Hepatic stellate cell (primary cell): ENCODE data around the gene GATA6.
"Not testable (repeated sequence)": the region's sequence is repeated elsewhere in the genome, so short reads cannot be mapped to it uniquely, and the experiment has no call there.

Experiments
- DNase-seq: peaks from one replicate; pipeline ENCODE4 v3.0.0; 2011; ENCODE audit warnings: low spot score

GATA6 gene

DNA sequence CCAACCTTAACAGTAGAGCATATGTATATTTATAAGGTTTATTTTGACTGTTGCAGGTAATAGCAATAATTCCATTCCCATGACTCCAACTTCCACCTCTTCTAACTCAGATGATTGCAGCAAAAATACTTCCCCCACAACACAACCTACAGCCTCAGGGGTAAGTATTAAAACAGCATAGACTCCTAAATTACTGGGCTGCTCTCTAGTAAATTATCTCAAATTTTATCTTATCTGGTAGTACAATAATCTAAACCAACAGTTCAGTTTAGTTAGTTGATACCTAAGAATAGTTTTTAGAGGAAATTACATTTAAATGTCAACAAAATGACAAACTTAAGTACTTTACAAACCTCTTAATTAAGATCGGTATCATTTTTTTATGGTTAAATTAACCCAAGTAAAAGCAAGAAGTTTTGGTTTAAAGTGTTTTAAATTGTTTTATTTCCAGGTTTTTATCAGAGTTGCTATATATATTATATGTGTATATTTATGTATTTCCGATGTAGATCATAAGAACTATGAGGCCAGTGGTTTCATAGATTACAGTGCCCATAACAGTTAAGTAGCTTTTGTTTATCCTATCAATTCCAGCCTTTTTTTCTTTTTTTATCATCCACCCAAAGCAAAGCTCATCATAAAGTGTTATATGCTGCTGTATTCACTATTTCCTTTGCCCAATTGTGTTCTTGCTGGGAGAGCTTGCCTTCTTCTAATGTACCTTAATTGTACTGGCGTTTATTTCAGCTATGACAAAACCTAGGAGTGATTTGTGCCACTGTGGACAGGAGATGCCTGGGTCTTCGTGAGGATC lies 13.7 kb downstream of the GATA6 start:
- no peak for DNase-seq

DNA sequence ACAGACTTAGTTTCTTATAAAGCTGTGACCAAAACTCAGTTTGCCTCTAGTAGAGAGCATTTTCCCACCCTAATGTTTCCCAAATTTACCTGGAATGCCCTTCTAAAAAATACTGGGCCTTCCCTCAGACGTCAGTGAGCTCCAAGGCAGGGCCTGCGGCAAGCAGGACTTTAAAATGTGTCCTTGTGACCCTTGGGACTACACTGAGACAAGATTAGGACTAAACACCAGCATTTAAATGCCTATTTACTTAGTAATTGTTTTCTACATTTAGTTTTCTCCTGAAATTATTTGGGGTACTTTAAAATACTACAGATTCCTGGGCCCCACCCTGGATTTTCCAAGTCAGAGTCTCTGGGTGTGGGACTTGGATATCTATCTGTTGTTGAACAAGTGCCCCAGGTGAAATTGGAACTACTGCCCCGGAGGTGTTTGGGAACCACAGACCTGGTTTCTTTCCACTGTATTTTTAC lies 14.3 kb downstream of the GATA6 start:
- no peak for DNase-seq

DNA sequence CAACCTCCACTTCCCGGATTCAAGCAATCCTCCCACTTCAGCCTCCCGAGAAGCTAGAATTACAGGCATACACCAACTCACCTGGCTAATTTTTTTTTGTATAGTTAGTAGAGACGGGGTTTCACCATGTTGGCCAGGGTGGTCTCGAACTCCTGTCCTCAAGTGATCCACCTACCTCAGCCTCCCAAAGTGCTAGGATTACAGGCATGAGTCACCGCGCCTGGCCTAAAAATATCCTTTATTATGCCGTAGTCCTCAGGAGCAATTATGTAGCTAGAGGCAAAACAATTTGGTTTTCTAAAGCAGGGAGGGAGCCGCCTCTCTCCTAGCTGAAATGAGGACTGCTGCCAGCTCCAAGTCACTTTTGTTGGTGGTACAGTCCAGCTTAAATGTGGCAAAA lies 15.2 kb downstream of the GATA6 start:
- not testable (repeated sequence) for DNase-seq

DNA sequence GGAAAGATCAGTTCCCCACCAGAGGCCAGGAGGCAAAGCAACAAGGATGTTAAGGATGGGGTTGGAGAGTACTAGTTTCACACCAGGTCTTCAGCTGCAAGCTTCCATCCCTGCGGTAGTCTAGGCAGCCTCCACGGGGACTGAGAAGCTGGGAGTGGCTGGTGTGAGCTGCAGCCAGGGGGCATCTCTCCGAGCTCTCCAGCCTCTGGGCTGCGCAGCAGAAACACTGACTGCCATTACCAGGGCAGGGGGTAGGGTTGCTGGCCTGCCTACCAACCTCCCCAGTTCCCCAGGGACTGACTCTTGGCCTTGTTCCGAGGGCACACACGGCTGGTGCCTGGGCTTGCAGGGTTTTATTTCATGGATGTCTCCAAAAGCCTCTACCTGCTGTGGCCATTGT lies 15.9 kb downstream of the GATA6 start:
- DNase-seq: no peak

DNA sequence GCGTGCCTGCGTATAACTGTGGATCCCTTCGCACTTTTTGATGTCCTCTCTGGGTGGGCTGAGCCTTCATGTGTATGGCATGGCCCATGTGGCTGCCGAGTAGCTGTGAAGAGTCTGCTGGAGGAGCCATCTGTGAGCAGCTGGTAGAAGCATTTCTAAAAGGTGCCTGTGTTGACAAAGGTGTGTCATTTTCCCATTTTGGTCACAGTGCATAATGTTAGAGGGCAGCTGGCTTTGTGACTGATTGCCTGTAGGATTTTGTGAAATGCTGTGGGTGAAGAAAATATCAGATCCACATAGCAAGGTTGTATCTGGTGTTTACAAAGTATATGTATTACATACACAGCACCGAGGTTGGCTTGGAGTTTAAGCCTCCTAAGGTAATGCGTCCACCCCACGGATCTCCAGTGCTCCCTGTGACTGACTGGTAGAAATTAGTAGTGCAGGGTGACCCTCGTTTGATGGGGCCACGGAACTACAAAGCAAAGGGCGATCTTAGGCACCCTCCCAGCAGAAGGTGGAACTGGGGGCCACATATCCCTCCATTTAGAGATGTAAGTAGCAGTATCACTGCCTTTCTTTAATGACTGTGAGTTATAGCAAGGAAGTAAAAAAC lies 16.5 kb downstream of the GATA6 start:
- DNase-seq: no peak

DNA sequence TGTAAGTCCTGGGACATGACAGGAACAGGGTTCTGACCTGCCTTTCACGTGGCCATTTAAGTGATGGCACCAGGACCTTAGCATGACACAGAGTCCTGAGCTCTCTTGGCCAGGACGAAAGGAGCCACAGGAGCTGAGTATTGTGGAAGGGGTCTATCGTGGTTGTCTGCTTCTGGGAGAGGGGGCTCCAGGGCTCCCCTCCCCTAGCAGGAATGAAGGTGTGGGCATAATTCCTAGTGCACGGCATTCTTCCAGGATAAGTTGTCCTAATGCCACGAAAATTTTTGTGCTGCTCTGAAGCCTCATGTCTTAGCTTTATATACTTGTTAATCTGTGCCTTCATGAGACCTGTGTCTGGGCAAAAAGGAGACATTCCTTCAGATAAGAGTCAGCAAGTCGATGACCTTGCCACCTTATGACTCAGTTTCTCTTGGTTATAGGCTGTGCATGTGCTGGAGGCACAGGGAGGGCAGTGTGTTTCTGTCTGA lies 17.1 kb downstream of the GATA6 start:
- no peak for DNase-seq

DNA sequence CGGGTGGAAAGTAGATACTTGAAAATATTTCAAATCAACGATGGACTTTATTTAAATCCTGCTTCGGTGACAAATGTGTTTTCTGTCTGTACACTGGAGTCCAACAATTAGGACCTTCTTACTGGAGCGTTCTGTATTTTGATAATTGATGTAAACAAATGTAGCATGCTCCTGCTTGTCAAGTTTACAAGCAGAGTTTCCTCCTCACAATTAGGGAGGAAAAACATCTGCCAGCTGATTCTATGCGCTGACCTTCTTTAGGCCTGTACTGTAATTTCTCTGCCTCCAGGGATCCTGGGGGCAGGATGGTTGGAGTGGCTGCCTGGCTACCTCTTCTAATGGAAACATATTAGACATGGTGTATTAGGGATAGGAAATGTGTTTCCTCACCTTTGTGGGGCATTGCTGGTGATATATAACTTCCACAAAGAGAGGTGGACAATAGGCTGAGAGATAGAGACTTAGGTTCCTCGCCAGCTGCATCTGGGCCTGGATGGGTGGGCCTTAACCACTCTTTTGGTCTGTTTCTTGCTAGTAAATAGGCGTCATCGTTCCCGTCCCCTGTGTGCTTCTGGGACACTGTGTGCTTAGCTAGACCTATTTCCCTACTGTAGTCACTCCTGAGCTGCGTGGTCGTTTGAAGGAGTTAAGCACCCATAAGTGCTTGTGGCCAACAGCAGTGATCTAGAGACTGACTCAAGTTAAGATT lies 19.3 kb downstream of the GATA6 start:
- no peak for DNase-seq

DNA sequence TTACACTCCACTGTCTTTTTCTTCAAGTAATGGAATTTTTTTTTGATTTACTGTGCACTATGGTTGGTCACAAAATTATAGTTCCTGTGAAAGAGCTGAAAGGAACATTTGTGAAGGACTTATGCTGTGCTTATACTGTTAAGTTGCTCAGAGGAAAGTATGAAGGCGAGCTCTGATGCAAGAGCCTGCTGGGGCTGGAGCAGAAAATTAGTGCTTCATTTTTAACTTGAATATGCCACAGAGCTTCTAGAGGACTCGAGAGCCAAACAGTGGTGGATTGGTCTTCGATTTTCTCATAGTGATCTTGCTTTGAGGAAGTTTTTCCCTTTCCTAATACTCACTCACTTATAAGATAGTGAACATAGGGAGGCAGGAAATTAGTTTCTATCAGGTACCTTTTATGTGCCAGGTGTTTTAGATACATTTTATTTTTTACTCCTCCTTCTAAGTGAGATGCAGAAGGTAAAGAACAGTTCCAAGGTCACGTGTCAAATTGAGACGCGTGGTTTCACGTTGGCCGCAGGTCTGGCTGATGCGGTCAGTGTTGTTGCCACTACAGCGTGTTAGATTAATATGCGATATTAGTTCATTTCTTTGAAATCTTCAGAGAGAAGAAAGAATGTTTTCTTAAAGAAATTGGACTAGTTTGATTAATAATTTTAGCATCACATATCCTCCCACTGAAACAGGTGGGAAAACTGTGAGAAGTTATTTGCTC lies 20.2 kb downstream of the GATA6 start:
- no peak for DNase-seq

DNA sequence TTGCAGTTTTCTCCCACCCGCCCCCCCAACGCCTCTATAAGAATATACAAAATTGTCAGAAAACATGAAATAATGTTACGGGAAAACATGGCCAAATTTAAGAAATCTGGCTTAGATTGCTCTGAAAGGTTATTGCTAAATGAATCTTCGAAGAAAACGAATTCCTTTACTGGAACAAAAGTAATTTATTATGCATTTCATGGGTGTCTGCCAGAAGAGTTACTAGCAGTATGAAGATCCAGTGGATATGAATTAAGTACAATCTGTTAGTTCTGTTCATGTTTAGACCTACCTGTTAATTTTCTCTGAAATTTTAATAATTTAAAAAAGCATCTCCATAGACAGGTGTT lies 21.9 kb downstream of the GATA6 start:
- DNase-seq: no peak

DNA sequence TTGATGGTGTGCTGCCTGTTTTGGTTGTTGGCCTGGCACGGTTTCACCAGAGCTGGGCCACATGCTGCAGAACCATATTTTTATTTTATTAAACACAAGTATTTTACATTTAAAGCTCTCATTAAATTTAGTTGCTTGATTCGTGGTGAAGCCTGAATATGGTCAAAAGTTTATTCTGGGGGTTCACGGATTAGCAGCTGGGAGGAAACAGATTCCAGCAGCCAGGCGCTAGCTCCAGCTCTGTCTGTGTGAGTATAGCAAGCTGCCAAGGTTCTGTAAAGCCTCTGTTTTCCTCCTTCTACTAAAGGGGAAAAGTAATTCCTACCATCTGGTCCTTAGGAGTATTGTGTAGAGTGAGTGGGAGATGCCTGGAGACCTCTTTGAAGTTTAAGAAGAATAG lies 22.5 kb downstream of the GATA6 start:
- DNase-seq: no peak

DNA sequence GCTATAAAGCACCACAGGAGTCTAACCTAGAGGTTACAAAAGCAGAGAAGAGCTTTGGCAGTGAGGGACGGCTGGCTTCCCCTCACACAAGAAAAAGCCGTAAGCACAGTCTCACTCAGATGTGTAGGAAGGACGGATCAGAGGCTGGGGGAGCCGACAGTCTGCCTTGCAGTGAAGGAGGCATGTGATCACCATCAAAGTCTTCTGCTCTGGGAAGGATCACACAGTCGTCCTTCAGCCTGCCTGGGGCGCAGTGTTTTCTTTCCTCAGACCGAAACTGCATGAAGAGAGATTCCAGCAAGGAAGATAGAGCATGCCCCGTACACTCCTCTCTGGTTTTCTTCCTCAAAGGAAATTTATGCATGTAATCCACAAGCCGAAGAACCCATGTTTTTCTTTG lies 24.1 kb downstream of the GATA6 start:
- no peak for DNase-seq

DNA sequence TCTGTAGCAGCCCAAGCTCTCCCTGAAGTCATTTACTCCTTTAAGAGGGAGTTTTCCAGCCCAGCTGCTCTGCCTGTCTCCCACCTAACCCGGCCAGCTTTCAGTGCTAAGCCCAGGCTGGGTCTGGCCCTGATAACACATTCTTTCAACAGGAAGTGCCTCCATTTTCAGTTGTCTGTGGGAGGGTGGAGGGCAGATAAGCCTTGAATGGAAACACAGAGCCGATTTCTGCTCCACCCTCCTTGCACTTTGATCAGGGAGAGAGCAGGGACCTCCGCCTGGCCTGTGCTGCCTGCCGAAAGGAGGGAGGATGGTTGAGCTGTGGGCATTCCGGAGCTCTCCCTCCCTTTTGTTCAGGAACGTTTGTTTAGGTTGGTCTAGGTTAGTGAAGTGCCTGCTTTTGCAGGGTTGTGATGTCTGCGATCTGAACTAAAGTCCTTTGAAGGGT lies 24.8 kb downstream of the GATA6 start:
- DNase-seq: no peak

DNA sequence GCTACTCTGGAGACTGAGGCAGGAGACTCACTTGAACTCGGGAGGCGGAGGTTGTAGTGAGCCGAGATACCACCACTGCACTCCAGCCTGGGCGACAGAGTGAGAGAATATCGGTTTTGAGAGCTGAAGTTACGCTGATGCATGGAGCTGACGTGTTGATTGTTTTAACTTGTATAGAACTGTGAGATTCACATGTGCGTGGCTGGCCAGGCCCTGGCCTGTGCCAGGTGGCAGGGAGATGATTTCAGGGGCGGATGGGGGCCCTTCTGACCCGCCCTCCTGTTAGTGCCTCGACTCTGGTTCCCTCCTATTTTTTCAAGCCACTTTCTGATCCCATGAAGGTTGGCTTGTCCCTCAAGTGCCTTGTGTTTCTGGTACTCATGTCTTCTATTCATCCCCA lies 25.7 kb downstream of the GATA6 start:
- no peak for DNase-seq

DNA sequence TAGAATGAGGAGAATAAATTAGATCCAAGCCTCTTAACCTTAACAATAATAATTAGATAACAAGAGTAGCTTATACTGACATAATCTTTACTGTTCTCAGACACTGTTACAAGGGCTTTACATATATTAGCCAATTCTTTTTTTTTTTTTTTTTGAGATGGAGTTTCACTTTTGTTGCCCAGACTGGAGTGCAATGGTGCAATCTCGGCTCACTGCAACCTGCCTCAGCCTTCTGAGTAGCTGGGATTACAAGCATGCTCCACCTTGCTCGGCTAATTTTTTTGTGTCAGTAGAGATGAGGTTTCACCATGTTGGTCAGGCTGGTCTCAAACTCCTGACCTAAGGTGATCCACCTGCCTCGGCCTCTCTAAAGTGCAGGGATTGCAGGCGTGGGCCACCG lies 27.6 kb downstream of the GATA6 start:
- DNase-seq: not testable (repeated sequence)

DNA sequence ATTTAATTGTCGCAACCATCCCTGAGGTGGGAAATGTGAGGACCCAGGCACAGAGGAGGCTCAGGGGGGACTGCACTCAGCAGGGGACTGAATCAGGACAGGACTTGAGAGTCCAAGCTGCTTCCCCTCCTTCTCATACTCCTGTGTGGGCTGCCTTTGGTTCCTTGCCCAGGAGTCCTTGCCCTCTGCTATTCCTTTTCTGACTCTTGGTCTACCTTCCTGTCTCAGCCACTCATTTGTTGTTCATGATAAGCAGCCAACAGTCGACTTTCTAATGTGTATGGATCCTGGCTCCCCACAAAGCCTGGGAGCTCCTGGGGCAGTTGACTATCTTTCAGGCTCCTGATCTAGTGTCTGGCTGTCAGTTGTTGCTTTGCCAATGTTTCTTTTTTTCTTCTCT lies 28.3 kb downstream of the GATA6 start:
- DNase-seq: no peak

DNA sequence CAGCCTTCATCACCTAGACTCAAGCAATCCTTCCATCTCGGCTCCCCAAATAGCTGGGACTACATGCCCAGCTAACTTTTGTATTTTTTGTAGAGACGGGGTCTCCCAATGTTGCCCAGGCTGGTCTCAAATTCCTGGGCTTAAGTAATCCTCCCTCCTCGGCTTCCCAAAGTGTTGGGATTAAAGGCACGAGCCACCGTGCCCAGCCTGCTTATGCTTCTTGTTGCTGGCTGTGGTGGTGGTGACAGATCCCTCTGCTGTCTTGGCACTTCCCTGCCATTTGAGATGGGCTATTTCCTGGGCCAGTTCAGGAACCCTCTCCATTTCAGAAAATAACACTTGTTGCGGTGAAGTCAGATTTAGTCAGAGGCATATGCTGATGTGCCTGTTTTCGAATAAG lies 28.8 kb downstream of the GATA6 start:
- no peak for DNase-seq

DNA sequence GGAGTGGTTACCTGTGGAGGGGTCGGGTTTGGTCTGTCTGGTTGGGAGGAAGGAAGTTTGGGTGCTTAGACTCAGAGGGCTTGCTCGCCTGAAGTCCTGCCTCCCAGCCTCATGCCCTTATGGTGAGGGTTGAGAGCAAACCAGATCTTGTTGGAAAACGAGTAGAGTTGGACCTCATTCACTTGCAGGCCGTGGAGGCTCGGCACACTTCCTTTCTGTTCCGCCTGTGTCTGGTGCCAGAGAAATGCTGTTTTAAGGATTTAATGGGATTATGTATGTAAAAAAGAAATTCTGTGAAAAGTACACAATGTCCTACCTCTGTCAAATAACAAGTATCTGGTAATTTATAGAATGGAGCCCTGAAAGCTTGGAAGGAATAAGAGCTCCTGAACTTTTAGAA lies 29.6 kb downstream of the GATA6 start:
- no peak for DNase-seq

DNA sequence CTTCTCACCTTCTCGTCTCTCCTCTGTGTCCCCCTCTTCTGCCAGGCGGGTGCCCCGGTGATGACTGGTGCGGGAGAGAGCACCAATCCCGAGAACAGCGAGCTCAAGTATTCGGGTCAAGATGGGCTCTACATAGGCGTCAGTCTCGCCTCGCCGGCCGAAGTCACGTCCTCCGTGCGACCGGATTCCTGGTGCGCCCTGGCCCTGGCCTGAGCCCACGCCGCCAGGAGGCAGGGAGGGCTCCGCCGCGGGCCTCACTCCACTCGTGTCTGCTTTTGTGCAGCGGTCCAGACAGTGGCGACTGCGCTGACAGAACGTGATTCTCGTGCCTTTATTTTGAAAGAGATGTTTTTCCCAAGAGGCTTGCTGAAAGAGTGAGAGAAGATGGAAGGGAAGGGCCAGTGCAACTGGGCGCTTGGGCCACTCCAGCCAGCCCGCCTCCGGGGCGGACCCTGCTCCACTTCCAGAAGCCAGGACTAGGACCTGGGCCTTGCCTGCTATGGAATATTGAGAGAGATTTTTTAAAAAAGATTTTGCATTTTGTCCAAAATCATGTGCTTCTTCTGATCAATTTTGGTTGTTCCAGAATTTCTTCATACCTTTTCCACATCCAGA lies 31.3 kb downstream of the GATA6 start:
- DNase-seq: no peak

DNA sequence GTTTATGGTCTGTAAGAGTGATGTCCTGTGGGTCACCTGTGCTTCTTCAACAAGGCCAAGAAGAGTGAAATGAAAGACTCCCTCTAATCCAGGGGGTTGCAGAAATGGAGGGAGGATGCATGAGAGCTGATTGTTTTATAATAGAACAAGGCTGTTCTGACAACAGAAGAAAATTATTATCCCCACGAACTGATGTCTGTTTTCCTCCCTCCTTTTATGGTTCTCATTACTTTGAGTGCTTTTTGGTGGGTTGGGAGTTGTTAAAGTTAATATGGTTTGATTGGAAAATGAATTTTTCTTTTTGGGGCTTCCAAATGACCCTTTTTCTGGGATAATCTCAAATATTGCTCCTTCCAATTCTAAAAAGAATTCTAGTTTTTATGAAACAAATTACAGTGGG lies 33.6 kb downstream of the GATA6 start:
- no peak for DNase-seq

DNA sequence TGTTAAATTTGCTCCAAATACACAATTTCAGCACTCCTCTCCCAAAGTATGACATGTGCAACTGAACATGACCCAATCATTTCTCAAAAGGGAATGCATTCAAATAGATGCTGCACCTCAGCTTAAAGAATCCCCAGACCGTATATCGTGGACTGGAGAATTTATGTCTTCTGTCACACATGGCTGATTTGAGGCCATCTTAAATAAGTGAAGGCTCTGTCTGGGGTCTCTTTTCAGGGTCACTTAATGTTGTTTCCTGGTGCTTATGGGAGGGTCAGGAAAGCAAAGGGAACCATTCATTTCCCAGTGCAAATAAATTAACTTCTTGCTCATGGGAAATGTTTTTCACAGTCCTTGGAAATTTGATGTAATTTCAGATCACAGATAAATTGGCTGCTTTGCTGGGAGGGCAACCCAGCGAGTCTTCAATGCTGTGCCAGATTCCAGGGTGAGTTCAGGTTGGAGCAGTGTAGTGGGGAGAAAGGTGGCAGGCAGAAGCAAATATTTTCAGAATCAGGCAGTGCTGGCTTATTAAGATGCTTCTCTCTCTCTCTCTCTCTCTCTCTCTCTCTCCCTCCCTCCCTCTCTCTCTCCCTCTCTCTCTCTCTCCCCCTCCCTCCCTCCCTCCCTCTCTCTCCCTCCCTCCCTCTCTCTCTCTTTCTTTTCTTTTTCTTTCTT lies 34.3 kb downstream of the GATA6 start:
- no peak for DNase-seq

DNA sequence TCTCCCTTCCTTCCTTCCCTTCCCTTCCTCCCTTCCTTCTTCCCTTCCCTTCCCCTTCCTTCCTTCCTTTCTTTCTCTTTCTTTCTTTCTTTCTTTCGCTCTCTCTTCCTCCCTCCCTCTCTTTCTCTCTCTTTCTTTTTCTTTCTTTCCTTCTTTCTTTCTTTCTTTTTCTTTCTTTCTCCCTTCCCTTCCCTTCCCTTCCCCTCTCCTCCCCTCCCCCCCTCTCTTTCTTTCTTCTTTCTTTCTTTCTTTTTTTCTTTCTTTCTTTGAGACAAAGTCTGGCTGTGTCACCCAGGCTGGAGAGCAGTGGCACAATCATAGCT lies 34.8 kb downstream of the GATA6 start:
- no peak for DNase-seq

DNA sequence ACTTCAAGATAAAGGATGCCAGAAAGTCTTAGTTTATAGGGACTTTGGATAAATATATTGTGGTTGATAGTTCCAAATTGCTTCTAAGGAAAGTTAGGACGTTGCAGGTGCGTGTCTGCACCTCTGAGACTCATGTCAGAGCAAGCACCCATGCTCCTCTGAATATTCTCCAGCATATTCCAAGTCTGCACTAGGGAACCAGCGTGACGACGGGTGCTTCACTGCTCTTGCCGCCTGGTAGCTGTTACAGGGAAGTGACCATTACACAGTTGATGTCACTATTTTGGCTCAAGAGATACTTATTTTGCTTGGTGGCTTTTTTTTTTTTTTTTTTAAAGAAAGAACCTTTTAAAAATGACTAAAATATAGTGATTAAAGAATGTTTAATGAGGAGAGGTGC lies 35.6 kb downstream of the GATA6 start:
- no peak for DNase-seq
